Colonic mucosa (tissue), 4 donors: Measurements from ENCODE around the gene TREML1. TPM values are rescaled to one million over a fixed set of nuclear protein-coding genes. Genes with fewer than 3 reads are reported as not detected.

Experiments used
- DNase-seq: peaks from one replicate; pipeline ENCODE4 v3.0.0-alpha.2; 2020
- H3K27ac ChIP-seq: fragments of 200-600 bp; one replicate; pipeline ENCODE4 v1.8.0; 2021
- H3K27me3 ChIP-seq: fragments of 200-600 bp; one replicate; pipeline ENCODE4 v1.8.0; 2021
- H3K36me3 ChIP-seq: fragments of 200-600 bp; one replicate; pipeline ENCODE4 v1.8.0; 2021
- H3K4me1 ChIP-seq: fragments of 200-600 bp; one replicate; pipeline ENCODE4 v1.8.0; 2021; ENCODE audit warnings: mild to moderate bottlenecking
- H3K4me3 ChIP-seq: fragments of 200-600 bp; one replicate; pipeline ENCODE4 v1.8.0; 2021
- H3K9ac ChIP-seq, 2 donors: one replicate each; pipeline ENCODE4 v1.7.0; 2013; ENCODE audit warnings: control low read depth in 2 of 2, low read depth in 2 of 2, low read length in 2 of 2
- H3K9me3 ChIP-seq: fragments of 200-600 bp; one replicate; pipeline ENCODE4 v1.8.0; 2021
- CTCF ChIP-seq: fragments of 200-600 bp; IDR thresholded peaks from one replicate; pipeline ENCODE4 v1.8.0; 2022; ENCODE audit warnings: antibody characterized with exemption, mild to moderate bottlenecking
- intact Hi-C: fragments of 100-400 bp; cut with DNase I; formaldehyde crosslinking; loops from one replicate; pipeline ENCODE4 v1.14.1; 2022
- total RNA-seq, 2 donors: library from RNA; stranded (reverse); fragmentation: NEBNext Ultra II Directional in 1 of 2; extraction: Animal tissue kit (Norgen Biotek cat#: 25700) in 1 of 2; gene quantifications; one replicate each; pipeline ENCODE4 v1.2.1, GENCODE V29; 2021
- donor health status: healthy.
- donor health status: DM: no; HTN: no; CAD: no.
- donor health status: DM: no; HTN: no; CAD: no.

TREML1 gene
- total RNA-seq, 2 donors from 2014 or later = not detected

- no peaks in the 10 kb centered on the region for H3K36me3 ChIP-seq
- no peak overlapping the region for H3K9ac ChIP-seq
- no peak for TF ChIP-seq CTCF
- no peak for DNase-seq
- H3K4me3 ChIP-seq = no peak overlapping the region
- H3K27ac ChIP-seq = no peak overlapping the region
- no peaks in the 10 kb centered on the region for H3K27me3 ChIP-seq
- intact Hi-C loops = no loop called here
- no peaks in the 10 kb centered on the region for H3K4me1 ChIP-seq
- H3K9me3 ChIP-seq = no peaks in the 10 kb centered on the region
These were observed 6.2 kb downstream of the TREML1 start for GRCh38 chr6:41147917-41148316.

GRCh38 chr6:41136911-41137310, 17.2 kb downstream of the TREML1 start:
- intact Hi-C loops = no loop called here
- Histone ChIP-seq H3K4me3 (no peak overlapping the region), H3K27me3 (no peaks in the 10 kb centered on the region), H3K9me3 (no peaks in the 10 kb centered on the region), H3K4me1 (no peaks in the 10 kb centered on the region), H3K27ac (no peak overlapping the region), H3K36me3 (no peaks in the 10 kb centered on the region), H3K9ac (no peak overlapping the region)
- TF ChIP-seq CTCF = no peak
- DNase-seq = no peak

GRCh38 chr6:41135062-41135832, 18.9 kb downstream of the TREML1 start:
- DNase-seq = no peak
- no peaks in the 10 kb centered on the region for H3K27me3 ChIP-seq
- no peak overlapping the region for H3K4me3 ChIP-seq
- no peaks in the 10 kb centered on the region for H3K4me1 ChIP-seq
- H3K36me3 ChIP-seq = no peaks in the 10 kb centered on the region
- intact Hi-C loops = no loop called here
- no peak for TF ChIP-seq CTCF
- no peak overlapping the region for H3K9ac ChIP-seq
- H3K27ac ChIP-seq = no peak overlapping the region
- no peaks in the 10 kb centered on the region for H3K9me3 ChIP-seq

- intact Hi-C loops = no loop called here
- Histone ChIP-seq H3K9me3 (no peaks in the 10 kb centered on the region), H3K4me1 (no peaks in the 10 kb centered on the region), H3K4me3 (no peak overlapping the region), H3K27me3 (no peaks in the 10 kb centered on the region), H3K36me3 (no peaks in the 10 kb centered on the region), H3K27ac (no peak overlapping the region), H3K9ac (no peak overlapping the region)
- no peak for TF ChIP-seq CTCF
- no peak for DNase-seq
These were observed 21.9 kb downstream of the TREML1 start for GRCh38 chr6:41132254-41132653.

GRCh38 chr6:41125282-41125681, 28.9 kb downstream of the TREML1 start:
- intact Hi-C loops = no loop called here
- H3K27me3 ChIP-seq = no peaks in the 10 kb centered on the region
- TF ChIP-seq CTCF = no peak
- DNase-seq = no peak
- H3K27ac ChIP-seq = no peak overlapping the region
- no peaks in the 10 kb centered on the region for H3K36me3 ChIP-seq
- no peak overlapping the region for H3K9ac ChIP-seq
- no peaks in the 10 kb centered on the region for H3K4me1 ChIP-seq
- no peaks in the 10 kb centered on the region for H3K9me3 ChIP-seq
- no peak overlapping the region for H3K4me3 ChIP-seq
